HepG2 (cell line): ENCODE results near the gene FOSB. TPM values are rescaled to one million over a fixed set of nuclear protein-coding genes. Genes with fewer than 3 reads are reported as not detected.

Experiments
- KMT2A ChIP-seq: sonication (generic); formaldehyde crosslinking; IDR thresholded peaks from 2 replicates; pipeline ENCODE4 v1.4.0; 2020; ENCODE audit warnings: missing genetic modification reagents
- NFIC ChIP-seq: IDR thresholded peaks from 2 replicates; pipeline ENCODE4 v1.6.1; 2012; ENCODE audit warnings: mild to moderate bottlenecking, low read length, inconsistent platforms
- PAWR ChIP-seq: sonication (generic); formaldehyde crosslinking; IDR thresholded peaks from 2 replicates; pipeline ENCODE4 v1.4.0; 2020; ENCODE audit warnings: missing genetic modification reagents, mild to moderate bottlenecking, borderline replicate concordance
- RBM39 ChIP-seq: fragments of 200-400 bp; formaldehyde crosslinking; IDR thresholded peaks from one replicate; pipeline ENCODE4 v1.6.1; 2018; ENCODE audit warnings: antibody characterized with exemption, mild to moderate bottlenecking, low read depth, low read length; ENCODE audit not compliant: poor library complexity, severe bottlenecking
- SMC3 ChIP-seq: IDR thresholded peaks from 2 replicates; pipeline ENCODE4 v1.6.1; 2011; ENCODE audit warnings: low read length, improper control_type of control experiment
- STAG1 ChIP-seq: sonication (generic); formaldehyde crosslinking; IDR thresholded peaks from 2 replicates; pipeline ENCODE4 v1.4.0; 2020; ENCODE audit warnings: missing genetic modification reagents
- TBP ChIP-seq: sonication (generic); formaldehyde crosslinking; IDR thresholded peaks from 2 replicates; pipeline ENCODE4 v1.5.0; 2020; ENCODE audit warnings: missing genetic modification reagents
- TRIM24 ChIP-seq: sonication (generic); formaldehyde crosslinking; IDR thresholded peaks from 2 replicates; pipeline ENCODE4 v1.8.0; 2022; ENCODE audit warnings: mild to moderate bottlenecking, missing genetic modification reagents
- YEATS4 ChIP-seq: sonication (generic); formaldehyde crosslinking; IDR thresholded peaks from 2 replicates; pipeline ENCODE4 v1.4.0; 2020; ENCODE audit warnings: missing genetic modification reagents, borderline replicate concordance
- ZC3H13 ChIP-seq: sonication (generic); formaldehyde crosslinking; IDR thresholded peaks from 2 replicates; pipeline ENCODE4 v1.8.1; 2023; ENCODE audit warnings: mild to moderate bottlenecking, missing genetic modification reagents, moderate library complexity
- ZKSCAN1 ChIP-seq: fragments of 150-350 bp; IDR thresholded peaks from 2 replicates; pipeline ENCODE4 v1.6.1; 2014; ENCODE audit warnings: low read length
- ZNF124 ChIP-seq: sonication (generic); formaldehyde crosslinking; IDR thresholded peaks from 2 replicates; pipeline ENCODE4 v1.4.0; 2020; ENCODE audit warnings: missing genetic modification reagents
- ZNF235 ChIP-seq: sonication (generic); formaldehyde crosslinking; IDR thresholded peaks from 2 replicates; pipeline ENCODE4 v1.8.1; 2023; ENCODE audit warnings: mild to moderate bottlenecking, missing genetic modification reagents, borderline replicate concordance
- ZNF552 ChIP-seq: sonication (generic); formaldehyde crosslinking; IDR thresholded peaks from 2 replicates; pipeline ENCODE4 v1.9.0; 2022; ENCODE audit warnings: missing genetic modification reagents, mild to moderate bottlenecking, borderline replicate concordance
- ZNF768 ChIP-seq: sonication (generic); formaldehyde crosslinking; IDR thresholded peaks from 2 replicates; pipeline ENCODE4 v1.4.0; 2020; ENCODE audit warnings: missing genetic modification reagents
- polyA plus RNA-seq, 8 experiments: library from polyadenylated mRNA; depleted of rRNA in 3 of 8; stranded (reverse) in 7 of 8; unstranded in 1 of 8; fragments of >200 nt; fragmentation: Illumina TruSeq in 4 of 8; extraction: Trizol in 4 of 8; gene quantifications; 2 replicates each; pipeline versions ENCODE4 v1.2.1 to v1.2.3, GENCODE V29; 2011 to 2016; ENCODE audit warnings: low read depth in 4 of 8, missing spikeins in 1 of 8, mixed read lengths in 1 of 8; ENCODE audit not compliant: insufficient read depth in 1 of 8
- total RNA-seq, 5 experiments: library from RNA; depleted of rRNA; stranded (reverse); fragments of >200 nt; fragmentation: Illumina TruSeq; extraction: Trizol; gene quantifications; 2 replicates each; pipeline ENCODE4 v1.2.3, GENCODE V29; 2016; ENCODE audit warnings: low read depth in 1 of 5
- TF ChIP-seq, protein P1 (sequence below), 2 experiments: IDR thresholded peaks; 2 replicates each; pipeline ENCODE4 v1.6.1; 2011 to 2012; ENCODE audit warnings: low read length in 2 of 2, borderline replicate concordance in 1 of 2, low read depth in 1 of 2, mild to moderate bottlenecking in 1 of 2, moderate library complexity in 1 of 2
- TF ChIP-seq, protein P2 (sequence below): sonication (generic); formaldehyde crosslinking; IDR thresholded peaks from 2 replicates; pipeline ENCODE4 v1.5.0; 2020; ENCODE audit warnings: mild to moderate bottlenecking, missing genetic modification reagents, borderline replicate concordance
- TF ChIP-seq, protein P3 (sequence below): IDR thresholded peaks from 2 replicates; pipeline ENCODE4 v1.6.1; 2016

Gene FOSB
- total and polyA plus RNA-seq, 2 of the 13 experiments (the other 11 are each of a cell fraction or from before 2014, with no cell fraction given): 2.8 to 6.0 TPM

DNA sequence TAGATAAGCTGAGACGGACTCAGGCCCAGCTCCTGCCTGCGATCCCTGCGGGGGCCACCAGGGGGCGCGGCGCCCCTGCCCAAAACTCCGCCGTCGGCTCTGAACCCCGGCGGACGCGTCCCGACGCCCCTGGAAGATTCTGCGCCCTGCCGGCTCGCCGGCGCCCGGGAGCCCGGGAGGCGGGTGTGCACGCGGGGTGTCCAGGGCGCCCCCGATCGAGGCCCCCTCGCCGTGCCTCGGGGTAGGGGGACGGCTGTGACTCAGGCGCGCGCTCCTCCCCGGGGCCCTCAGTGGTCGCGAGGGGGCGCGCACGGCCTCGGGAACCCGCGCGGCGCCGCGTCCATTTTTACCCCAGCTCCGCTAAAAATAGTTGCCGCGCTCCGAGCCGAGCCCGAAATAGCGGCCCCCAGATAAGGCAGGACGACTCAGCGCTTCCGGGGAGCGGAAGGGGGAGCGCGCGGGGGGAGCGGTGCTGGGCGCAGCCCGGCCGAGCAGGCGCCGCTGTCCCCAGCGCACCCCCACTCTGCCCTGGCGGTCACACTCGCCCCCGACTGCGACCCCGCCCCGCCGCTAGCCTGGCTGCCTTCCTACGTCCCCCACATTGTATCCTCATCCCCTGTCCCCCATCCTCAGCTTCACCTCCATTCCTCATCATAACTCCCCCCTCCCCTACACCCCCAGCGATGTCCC lies 28.1 kb upstream of the FOSB start (continued):
- TF ChIP-seq ZKSCAN1 (no peak), NFIC (no peak), ZC3H13 (CRISPR knock-in tag) (no peak), ZNF768 (CRISPR knock-in tag) (0 out of 2 replicates have a peak, but pooled peaks have one; percentile 29), RBM39 (no peak), YEATS4 (0 out of 2 replicates have a peak, but pooled peaks have one; percentile 58), KMT2A (CRISPR knock-in tag) (no peak), ZNF552 (CRISPR knock-in tag) (no peak), STAG1 (CRISPR knock-in tag) (peak; percentile 80), TBP (CRISPR knock-in tag) (no peak), ZNF124 (CRISPR knock-in tag) (no peak), PAWR (CRISPR knock-in tag) (no peak), SMC3 (peak; percentile 54; the same call in 1 of the 2 replicates), ZNF235 (CRISPR knock-in tag) (peak; percentile 71; the same call in 1 of the 2 replicates), TRIM24 (no peak)
- TF ChIP-seq, protein P1, sequence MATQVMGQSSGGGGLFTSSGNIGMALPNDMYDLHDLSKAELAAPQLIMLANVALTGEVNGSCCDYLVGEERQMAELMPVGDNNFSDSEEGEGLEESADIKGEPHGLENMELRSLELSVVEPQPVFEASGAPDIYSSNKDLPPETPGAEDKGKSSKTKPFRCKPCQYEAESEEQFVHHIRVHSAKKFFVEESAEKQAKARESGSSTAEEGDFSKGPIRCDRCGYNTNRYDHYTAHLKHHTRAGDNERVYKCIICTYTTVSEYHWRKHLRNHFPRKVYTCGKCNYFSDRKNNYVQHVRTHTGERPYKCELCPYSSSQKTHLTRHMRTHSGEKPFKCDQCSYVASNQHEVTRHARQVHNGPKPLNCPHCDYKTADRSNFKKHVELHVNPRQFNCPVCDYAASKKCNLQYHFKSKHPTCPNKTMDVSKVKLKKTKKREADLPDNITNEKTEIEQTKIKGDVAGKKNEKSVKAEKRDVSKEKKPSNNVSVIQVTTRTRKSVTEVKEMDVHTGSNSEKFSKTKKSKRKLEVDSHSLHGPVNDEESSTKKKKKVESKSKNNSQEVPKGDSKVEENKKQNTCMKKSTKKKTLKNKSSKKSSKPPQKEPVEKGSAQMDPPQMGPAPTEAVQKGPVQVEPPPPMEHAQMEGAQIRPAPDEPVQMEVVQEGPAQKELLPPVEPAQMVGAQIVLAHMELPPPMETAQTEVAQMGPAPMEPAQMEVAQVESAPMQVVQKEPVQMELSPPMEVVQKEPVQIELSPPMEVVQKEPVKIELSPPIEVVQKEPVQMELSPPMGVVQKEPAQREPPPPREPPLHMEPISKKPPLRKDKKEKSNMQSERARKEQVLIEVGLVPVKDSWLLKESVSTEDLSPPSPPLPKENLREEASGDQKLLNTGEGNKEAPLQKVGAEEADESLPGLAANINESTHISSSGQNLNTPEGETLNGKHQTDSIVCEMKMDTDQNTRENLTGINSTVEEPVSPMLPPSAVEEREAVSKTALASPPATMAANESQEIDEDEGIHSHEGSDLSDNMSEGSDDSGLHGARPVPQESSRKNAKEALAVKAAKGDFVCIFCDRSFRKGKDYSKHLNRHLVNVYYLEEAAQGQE (IDR thresholded peaks at IDR 0.05; ENCODE audit: borderline replicate concordance in 1 of 2, low read depth in 1 of 2, low read length in 2 of 2): no peak
- TF ChIP-seq, protein P2, sequence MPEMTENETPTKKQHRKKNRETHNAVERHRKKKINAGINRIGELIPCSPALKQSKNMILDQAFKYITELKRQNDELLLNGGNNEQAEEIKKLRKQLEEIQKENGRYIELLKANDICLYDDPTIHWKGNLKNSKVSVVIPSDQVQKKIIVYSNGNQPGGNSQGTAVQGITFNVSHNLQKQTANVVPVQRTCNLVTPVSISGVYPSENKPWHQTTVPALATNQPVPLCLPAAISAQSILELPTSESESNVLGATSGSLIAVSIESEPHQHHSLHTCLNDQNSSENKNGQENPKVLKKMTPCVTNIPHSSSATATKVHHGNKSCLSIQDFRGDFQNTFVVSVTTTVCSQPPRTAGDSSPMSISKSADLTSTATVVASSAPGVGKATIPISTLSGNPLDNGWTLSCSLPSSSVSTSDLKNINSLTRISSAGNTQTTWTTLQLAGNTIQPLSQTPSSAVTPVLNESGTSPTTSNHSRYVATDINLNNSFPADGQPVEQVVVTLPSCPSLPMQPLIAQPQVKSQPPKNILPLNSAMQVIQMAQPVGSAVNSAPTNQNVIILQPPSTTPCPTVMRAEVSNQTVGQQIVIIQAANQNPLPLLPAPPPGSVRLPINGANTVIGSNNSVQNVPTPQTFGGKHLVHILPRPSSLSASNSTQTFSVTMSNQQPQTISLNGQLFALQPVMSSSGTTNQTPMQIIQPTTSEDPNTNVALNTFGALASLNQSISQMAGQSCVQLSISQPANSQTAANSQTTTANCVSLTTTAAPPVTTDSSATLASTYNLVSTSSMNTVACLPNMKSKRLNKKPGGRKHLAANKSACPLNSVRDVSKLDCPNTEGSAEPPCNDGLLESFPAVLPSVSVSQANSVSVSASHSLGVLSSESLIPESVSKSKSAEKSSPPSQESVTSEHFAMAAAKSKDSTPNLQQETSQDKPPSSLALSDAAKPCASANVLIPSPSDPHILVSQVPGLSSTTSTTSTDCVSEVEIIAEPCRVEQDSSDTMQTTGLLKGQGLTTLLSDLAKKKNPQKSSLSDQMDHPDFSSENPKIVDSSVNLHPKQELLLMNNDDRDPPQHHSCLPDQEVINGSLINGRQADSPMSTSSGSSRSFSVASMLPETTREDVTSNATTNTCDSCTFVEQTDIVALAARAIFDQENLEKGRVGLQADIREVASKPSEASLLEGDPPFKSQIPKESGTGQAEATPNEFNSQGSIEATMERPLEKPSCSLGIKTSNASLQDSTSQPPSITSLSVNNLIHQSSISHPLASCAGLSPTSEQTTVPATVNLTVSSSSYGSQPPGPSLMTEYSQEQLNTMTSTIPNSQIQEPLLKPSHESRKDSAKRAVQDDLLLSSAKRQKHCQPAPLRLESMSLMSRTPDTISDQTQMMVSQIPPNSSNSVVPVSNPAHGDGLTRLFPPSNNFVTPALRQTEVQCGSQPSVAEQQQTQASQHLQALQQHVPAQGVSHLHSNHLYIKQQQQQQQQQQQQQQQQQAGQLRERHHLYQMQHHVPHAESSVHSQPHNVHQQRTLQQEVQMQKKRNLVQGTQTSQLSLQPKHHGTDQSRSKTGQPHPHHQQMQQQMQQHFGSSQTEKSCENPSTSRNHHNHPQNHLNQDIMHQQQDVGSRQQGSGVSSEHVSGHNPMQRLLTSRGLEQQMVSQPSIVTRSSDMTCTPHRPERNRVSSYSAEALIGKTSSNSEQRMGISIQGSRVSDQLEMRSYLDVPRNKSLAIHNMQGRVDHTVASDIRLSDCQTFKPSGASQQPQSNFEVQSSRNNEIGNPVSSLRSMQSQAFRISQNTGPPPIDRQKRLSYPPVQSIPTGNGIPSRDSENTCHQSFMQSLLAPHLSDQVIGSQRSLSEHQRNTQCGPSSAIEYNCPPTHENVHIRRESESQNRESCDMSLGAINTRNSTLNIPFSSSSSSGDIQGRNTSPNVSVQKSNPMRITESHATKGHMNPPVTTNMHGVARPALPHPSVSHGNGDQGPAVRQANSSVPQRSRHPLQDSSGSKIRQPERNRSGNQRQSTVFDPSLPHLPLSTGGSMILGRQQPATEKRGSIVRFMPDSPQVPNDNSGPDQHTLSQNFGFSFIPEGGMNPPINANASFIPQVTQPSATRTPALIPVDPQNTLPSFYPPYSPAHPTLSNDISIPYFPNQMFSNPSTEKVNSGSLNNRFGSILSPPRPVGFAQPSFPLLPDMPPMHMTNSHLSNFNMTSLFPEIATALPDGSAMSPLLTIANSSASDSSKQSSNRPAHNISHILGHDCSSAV (CRISPR knock-in tag): no peak
- TF ChIP-seq, protein P3, sequence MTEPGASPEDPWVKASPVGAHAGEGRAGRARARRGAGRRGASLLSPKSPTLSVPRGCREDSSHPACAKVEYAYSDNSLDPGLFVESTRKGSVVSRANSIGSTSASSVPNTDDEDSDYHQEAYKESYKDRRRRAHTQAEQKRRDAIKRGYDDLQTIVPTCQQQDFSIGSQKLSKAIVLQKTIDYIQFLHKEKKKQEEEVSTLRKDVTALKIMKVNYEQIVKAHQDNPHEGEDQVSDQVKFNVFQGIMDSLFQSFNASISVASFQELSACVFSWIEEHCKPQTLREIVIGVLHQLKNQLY (CRISPR knock-in tag): no peak
